Midbrain (tissue), 1 donor: ENCODE measurements around the gene KRTAP12-2.
"Not testable (repeated sequence)": the region's sequence is repeated elsewhere in the genome, so short reads cannot be mapped to it uniquely, and the experiment has no call there.

Experiments
- DNase-seq: peaks from one replicate; lab custom pipeline; 2025; lab: John Stamatoyannopoulos, UW

Gene KRTAP12-2

DNA sequence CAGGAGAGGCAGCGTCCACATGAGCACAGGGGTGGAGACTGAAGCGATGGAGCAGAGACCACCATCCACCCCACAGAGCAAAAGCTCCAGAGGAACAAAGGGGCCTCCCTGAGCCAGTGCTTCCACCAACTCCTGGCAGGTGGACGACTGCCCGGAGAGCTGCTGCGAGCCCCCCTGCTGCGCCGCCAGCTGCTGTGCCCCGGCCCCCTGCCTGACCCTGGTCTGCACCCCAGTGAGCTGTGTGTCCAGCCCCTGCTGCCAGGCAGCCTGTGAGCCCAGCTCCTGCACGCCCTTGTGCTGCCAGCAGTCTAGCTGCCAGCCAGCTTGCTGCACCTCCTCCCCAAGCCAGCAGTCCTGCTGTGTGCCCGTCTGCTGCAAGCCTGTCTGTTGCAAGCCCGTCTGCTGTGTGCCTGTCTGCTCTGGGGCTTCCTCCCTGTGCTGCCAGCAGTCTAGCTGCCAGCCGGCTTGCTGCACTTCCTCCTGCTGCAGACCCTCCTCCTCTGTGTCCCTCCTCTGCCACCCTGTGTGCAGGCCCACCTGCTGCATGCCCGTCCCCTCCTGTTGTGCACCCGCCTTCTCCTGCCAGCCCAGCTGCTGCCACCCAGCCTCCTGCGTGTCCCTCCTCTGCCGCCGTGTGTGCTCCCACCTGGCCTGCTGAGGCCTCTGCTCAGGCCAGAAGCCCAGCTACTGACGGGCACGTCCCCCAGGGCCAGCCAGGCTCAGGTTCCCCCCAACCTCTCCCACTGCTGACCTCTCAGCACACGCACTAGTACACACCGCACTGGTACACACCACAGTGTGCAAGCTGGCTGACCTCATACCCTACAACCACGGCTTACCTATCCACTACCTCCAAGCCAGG lies 35.6 kb upstream of the KRTAP12-2 start:
- DNase-seq, result no peak

DNA sequence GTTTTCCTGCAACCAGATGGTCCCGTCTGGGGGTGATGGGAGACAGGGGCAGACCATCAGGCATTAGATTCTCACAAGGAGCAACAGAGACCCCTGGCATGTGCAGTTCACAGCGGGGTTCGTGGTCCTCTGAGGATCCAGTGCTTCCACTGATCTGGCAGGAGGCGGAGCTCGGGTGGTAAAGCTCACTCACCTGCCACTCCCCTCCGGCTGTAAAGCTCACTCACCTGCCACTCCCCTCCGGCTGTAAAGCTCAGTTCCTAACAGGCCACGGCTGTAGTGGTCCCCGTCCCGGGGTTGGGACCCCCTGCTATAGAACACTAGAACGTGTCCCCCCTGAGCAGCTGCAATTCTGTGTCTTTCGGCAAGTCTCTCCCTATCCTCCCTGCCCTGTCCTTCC lies 34.8 kb upstream of the KRTAP12-2 start:
- DNase-seq, result no peak

GRCh38 chr21:44701023-44701400 lies 34.3 kb upstream of the KRTAP12-2 start:
- DNase-seq, result no peak

DNA sequence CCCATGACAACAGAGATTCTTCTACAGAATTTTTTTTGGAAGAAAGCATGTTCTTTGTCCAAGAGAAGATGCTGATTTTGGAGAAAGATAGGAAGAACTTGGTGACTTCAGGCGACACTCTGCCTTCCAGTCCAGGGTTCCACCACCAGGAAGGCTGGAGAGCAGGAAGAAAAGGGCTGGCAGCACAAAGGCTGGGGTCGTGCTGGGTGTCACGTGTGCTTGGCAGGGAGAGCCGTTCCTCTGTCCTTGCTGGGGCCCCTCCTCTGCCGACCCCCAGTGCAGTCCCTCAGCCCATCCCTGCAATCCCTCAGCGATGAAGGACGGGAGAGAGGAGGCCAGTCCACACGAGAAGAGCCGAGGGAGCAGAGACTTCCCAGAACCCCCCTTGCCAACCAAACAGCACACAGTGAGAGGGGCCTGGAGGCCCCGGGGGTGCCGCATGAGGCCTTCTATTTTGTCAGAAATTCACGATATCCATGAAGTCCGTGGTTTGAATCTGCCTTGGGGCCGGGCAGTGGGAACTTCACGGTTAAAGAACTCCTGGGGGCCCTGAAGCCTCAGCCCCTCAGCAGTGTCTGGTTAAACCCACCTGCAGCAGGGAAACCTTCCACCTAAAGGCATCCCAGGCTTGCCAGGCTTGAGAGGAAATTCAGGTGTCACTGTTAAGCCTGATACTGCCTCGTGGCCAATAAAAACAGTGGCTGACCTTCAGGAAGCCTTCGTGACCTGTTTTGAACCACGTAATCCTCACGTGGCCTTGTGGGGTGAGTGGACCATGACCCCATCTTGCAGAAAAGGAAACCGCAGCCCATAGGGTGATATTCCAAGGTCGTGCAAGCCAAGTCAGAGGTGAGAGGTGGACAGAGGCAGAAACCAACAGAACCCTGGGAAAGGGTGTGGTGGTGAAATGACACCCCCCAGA lies 33.6 kb upstream of the KRTAP12-2 start:
- DNase-seq, result no peak

DNA sequence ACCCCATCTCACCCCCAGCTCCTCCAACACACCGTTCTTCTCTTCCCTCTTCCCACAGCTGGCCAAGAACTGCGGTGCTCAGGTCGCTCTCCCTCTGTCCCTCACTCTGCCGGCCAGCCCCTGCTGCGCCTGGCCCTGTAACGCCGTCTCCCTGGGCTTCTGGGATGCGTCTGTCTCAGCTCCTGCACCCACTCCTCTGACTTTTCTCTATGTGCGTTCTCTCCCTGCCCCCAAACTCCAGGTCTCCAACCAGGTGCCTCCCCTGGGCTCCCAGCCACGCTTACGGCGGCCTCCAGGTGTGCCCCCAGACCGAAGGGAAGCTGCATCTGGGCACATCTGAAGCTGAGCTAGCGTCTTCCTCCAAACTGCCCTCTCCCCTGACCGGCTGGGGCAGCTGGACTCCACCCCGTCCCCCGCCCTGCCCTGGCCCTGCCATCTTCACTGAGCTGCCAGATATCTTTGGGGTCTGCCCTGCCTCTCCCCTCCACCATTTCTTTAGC lies 32.8 kb upstream of the KRTAP12-2 start:
- DNase-seq, result no peak

DNA sequence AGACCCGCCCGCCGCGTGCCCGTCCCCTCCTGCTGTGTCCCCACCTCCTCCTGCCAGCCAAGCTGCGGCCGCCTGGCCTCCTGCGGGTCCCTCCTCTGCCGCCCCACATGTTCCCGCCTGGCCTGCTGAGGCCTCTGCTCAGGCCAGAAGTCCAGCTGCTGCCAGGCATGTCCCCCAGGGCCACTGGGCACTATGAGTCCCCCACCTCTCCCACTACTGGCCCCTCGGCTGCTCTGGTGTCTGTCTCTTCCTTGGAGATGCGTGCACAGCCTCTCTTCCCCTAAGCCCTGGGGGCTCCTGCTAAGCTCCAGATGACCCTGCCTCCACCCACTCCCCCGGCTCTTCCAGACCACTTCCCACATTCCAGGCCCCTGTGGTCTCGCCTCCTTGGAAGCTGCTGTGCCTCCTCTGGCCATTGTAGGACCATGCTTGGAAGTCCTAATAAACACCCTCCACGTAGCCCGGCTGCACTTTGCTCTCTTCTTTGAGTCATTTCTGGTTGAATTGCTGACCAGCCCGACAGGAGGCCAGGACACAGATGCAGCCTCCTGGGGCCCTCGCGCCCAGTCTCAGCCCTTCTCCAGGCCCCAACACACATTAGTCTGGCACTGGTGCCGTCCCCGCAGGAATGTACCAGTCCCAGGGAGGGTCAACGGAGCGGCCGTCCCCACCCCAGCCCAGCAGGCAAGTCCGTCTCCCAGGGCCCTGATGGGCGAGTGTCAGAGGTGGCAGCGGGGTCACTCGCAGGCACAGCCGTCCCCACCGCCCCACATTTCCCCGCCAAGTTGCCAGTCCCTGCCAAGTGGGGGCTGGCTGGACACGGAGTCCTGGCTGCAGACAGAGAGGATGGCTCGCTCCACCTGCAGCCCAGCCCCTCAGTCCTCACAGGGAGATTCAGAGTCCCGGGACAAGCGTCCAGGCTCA lies 31.3 kb upstream of the KRTAP12-2 start:
- no peak for DNase-seq

DNA sequence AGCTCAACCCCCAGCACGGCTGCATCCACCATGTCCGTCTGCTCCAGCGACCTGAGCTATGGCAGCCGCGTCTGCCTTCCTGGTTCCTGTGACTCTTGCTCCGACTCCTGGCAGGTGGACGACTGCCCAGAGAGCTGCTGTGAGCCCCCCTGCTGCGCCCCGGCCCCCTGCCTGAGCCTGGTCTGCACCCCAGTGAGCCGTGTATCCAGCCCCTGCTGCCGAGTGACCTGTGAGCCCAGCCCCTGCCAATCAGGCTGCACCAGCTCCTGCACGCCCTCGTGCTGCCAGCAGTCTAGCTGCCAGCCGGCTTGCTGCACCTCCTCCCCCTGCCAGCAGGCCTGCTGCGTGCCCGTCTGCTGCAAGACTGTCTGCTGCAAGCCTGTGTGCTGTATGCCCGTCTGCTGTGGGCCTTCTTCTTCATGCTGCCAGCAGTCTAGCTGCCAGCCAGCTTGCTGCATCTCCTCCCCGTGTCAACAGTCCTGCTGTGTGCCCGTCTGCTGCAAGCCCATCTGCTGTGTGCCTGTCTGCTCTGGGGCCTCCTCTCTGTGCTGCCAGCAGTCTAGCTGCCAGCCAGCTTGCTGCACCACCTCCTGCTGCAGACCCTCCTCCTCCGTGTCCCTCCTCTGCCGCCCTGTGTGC lies 30.6 kb upstream of the KRTAP12-2 start, which contains the start of gene KRTAP10-12:
TSS of gene KRTAP10-12 (plus strand) at position 1 of the 639 bp plus-strand sequence. CDS start at position 31, 30 bp downstream.
- DNase-seq, result not testable (repeated sequence)

- no peak for DNase-seq
Measured at GRCh38 chr21:44696572-44696971, 29.8 kb upstream of the KRTAP12-2 start.

DNA sequence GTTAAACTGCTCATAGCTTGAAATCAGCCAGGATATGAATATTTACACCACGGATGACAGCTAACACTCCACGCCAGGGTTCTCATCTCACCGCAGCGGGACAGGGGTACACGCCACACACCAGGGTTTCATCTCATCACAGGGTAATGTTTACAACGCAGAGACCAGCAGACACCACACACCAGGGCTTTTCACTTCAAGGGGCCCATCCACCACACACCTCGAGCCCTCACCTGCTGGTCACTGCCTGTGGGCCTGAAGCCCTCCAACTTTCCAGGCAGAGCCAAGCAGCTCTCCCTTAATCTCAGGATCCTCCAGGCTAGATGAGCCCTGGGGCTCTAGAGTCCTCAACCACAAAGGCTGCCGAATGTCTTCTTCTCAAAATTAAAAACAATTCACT lies 28.9 kb upstream of the KRTAP12-2 start:
- DNase-seq, result no peak

- DNase-seq, result no peak
Measured at GRCh38 chr21:44695184-44695583, 28.5 kb upstream of the KRTAP12-2 start.

GRCh38 chr21:44694776-44695175 lies 28.0 kb upstream of the KRTAP12-2 start:
- DNase-seq, result no peak

- DNase-seq, result no peak
Measured at GRCh38 chr21:44692798-44693512, 26.2 kb upstream of the KRTAP12-2 start.

DNA sequence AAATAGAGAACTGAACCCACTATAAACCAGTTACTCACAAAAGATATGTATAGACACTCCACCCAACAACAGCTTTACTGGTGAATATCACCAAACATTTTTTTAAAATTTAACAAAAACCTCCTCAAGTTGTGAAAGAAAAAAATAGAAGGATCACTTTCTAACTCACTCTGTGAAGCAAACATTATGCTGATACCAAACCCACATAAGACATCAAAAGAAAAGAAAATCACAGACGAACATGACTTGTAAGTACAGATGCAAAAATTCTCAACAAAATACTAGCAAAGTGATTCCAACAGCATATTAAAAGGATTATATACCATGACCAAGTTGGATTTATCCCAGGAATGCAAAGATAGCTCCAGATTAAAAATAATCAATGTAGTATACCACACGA lies 25.0 kb upstream of the KRTAP12-2 start:
- no peak for DNase-seq

- DNase-seq, result not testable (repeated sequence)
Measured at GRCh38 chr21:44689740-44690139, 23.0 kb upstream of the KRTAP12-2 start.

DNA sequence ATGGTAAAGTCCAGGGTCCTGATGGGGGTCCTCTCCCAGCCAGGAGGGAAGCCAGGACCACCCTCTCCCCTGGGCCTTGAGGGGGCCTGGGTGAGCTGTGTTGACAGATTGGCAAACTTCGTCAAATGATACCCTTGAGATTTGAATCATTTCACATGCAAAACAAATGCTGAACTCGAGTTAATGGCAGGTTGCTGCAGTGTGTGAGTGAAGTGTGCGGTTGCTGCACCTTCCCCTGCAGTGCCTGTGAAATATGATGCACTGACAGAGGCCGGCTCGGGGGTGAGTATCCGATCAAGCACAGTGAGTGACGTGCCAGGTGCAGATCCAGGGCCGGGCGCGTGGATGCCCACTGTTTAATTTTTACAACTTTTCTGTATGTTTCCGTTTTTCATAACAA lies 20.9 kb upstream of the KRTAP12-2 start:
- no peak for DNase-seq

DNA sequence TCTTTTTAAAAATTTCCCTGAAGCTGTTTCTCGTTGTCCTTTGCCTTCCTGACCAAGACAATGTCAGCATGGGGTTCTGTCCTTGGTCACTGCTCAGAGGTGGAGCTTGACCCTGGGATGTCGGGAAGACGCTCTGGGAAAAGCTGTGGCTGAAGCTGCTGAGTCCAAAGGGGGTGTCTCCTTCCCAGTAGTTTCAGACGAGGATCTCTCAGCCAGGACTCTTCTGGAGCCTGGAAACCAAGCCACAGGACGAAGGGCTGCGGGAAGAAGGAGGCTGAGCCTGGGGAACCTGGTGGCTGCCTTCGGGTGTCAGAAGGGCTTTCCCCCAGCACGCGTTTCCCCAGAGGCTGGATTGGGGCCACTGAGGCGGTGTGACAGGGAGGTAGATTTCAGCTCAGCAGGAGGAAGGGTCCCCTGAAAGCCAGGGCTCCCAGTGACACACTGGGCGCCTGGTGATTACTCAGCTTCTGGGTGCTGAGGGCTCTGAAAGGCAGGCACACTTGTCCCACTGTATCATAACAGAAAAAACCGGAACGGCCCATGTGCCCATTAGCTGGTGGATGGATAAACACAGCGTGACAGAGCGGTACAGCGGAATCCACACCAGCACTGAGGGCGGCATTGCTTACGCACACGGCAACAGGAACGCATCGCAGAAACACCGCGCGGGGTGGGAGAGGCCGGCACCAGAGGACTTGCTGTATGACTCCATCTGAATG lies 20.3 kb upstream of the KRTAP12-2 start:
- DNase-seq, result no peak

- no peak for DNase-seq
Measured at GRCh38 chr21:44686000-44686781, 19.5 kb upstream of the KRTAP12-2 start.

DNA sequence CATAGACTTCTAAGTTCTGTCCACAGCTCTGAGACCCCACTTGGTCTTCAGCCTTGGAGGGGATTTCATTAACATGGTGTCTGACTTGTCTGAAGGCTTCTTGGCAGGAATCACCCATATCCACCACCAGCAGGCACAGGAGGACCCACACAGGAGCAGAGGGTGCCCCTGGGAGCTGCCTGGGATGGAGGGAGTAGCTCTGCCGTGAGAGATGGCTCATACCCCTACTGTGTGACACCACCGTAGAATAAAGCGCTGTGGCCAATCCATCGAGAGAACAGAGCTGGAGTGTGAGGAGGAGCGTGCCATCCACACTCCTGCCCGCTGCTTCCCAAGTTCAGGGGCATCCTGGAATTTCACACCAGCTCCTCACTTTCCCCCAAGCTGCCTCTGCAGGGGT lies 18.3 kb upstream of the KRTAP12-2 start:
- not testable (repeated sequence) for DNase-seq

- no peak for DNase-seq
Measured at GRCh38 chr21:44684483-44684882, 17.8 kb upstream of the KRTAP12-2 start.
